GM23338 (cell line): Measurements from ENCODE around the gene ASB1. TPM values are rescaled to one million over a fixed set of nuclear protein-coding genes. Genes with fewer than 3 reads are reported as not detected.

Experiments used
- ATAC-seq: fragments of 200-7000 bp; cut with Tn5 transposase; 3 replicates; pipeline ENCODE4 v1.9.1; 2020
- DNase-seq: peaks from one replicate; pipeline ENCODE4 v3.0.0-alpha.2; 2015; ENCODE audit warnings: low spot score
- H2AFZ ChIP-seq: fragments of 200-600 bp; sonication (generic); 2 replicates; pipeline ENCODE4 v1.8.0; 2016; ENCODE audit warnings: antibody characterized with exemption, mild to moderate bottlenecking, moderate library complexity
- H3F3A ChIP-seq: fragments of 200-600 bp; sonication (generic); replicated peaks from 2 replicates; pipeline ENCODE4 v1.8.0; 2017; ENCODE audit warnings: antibody characterized with exemption, mixed run types, low read depth
- H3K27ac ChIP-seq: fragments of 200-600 bp; sonication (generic); 2 replicates; pipeline ENCODE4 v1.6.1; 2016; ENCODE audit warnings: low read depth
- H3K27me3 ChIP-seq: fragments of 200-600 bp; sonication (generic); 2 replicates; pipeline ENCODE4 v1.8.0; 2016; ENCODE audit warnings: mild to moderate bottlenecking, mixed run types, moderate library complexity; ENCODE audit not compliant: insufficient read depth
- H3K36me3 ChIP-seq: fragments of 200-600 bp; sonication (generic); 2 replicates; pipeline ENCODE4 v1.8.0; 2016; ENCODE audit warnings: mild to moderate bottlenecking; ENCODE audit not compliant: insufficient read depth
- H3K4me1 ChIP-seq: fragments of 200-600 bp; sonication (generic); 2 replicates; pipeline ENCODE4 v1.8.0; 2016; ENCODE audit warnings: mild to moderate bottlenecking, moderate library complexity; ENCODE audit not compliant: insufficient read depth
- H3K4me2 ChIP-seq: fragments of 200-600 bp; sonication (generic); 2 replicates; pipeline ENCODE4 v1.7.1; 2017; ENCODE audit warnings: mixed run types
- H3K4me3 ChIP-seq: fragments of 200-600 bp; sonication (generic); 2 replicates; pipeline ENCODE4 v1.6.1; 2016; ENCODE audit warnings: mixed run types
- H3K79me2 ChIP-seq: fragments of 200-600 bp; sonication (generic); replicated peaks from 2 replicates; pipeline ENCODE4 v1.8.0; 2017; ENCODE audit warnings: mild to moderate bottlenecking; ENCODE audit not compliant: insufficient read depth
- H3K9me2 ChIP-seq: fragments of 200-600 bp; sonication (generic); 2 replicates; pipeline ENCODE4 v1.8.0; 2017; ENCODE audit not compliant: insufficient read depth
- H4K20me1 ChIP-seq: fragments of 200-600 bp; sonication (generic); replicated peaks from 2 replicates; pipeline ENCODE4 v1.8.0; 2017; ENCODE audit warnings: mild to moderate bottlenecking; ENCODE audit not compliant: insufficient read depth
- H3K27ac Mint-ChIP-seq: 2 replicates; pipeline ENCODE4 v1.8.0; 2020; ENCODE audit warnings: inconsistent platforms, mild to moderate bottlenecking, moderate library complexity, mixed read lengths
- H3K27me3 Mint-ChIP-seq: 3 replicates; pipeline ENCODE4 v1.8.0; 2022; ENCODE audit warnings: low read depth, mild to moderate bottlenecking, moderate library complexity, mixed read lengths, inconsistent platforms; ENCODE audit not compliant: insufficient read depth, poor library complexity
- H3K36me3 Mint-ChIP-seq: 3 replicates; pipeline ENCODE4 v1.8.0; 2021; ENCODE audit warnings: low read depth, mild to moderate bottlenecking, inconsistent platforms, moderate library complexity, mixed read lengths
- H3K4me1 Mint-ChIP-seq: 3 replicates; pipeline ENCODE4 v1.8.0; 2020; ENCODE audit warnings: mild to moderate bottlenecking, inconsistent platforms, mixed read lengths
- H3K4me3 Mint-ChIP-seq: 3 replicates; pipeline ENCODE4 v1.8.0; 2021; ENCODE audit warnings: moderate library complexity, mild to moderate bottlenecking, inconsistent platforms, mixed read lengths
- H3K9me3 Mint-ChIP-seq: 3 replicates; pipeline ENCODE4 v1.8.0; 2020; ENCODE audit warnings: moderate library complexity, mild to moderate bottlenecking, inconsistent platforms, mixed read lengths
- CREB1 ChIP-seq: fragments of 250-450 bp; sonication (Bioruptor Pico); IDR thresholded peaks from 2 replicates; pipeline ENCODE4 v1.5.0; 2020; ENCODE audit warnings: low read depth, mild to moderate bottlenecking, moderate library complexity
- EZH2 ChIP-seq: fragments of 200-600 bp; sonication (generic); IDR thresholded peaks from one replicate; pipeline ENCODE4 v1.8.0; 2017; ENCODE audit warnings: antibody characterized with exemption, mild to moderate bottlenecking, low read depth; ENCODE audit not compliant: unreplicated experiment
- EZH2phosphoT487 ChIP-seq: fragments of 200-600 bp; sonication (generic); IDR thresholded peaks from one replicate; pipeline ENCODE4 v1.8.1; 2018; ENCODE audit warnings: antibody characterized with exemption; ENCODE audit not compliant: unreplicated experiment
- NANOG ChIP-seq: IDR thresholded peaks from 2 replicates; pipeline ENCODE4 v1.6.1; 2016; ENCODE audit warnings: antibody characterized with exemption, borderline replicate concordance
- ZNF114 ChIP-seq: fragments of 250-450 bp; sonication (Bioruptor Pico); IDR thresholded peaks from 2 replicates; pipeline ENCODE4 v1.5.0; 2020; ENCODE audit warnings: mild to moderate bottlenecking, moderate library complexity
- ZNF331 ChIP-seq: fragments of 250-450 bp; sonication (Bioruptor Pico); IDR thresholded peaks from 2 replicates; pipeline ENCODE4 v1.5.0; 2020; ENCODE audit warnings: low read depth, mild to moderate bottlenecking, moderate library complexity
- polyA plus RNA-seq: library from polyadenylated mRNA; unstranded; fragments of >200 nt; fragmentation: Nextera tagmentation; extraction: Ambion mirVana; gene quantifications from 2 replicates; pipeline ENCODE4 v1.2.1, GENCODE V29; 2016
- total RNA-seq: library from RNA; depleted of rRNA; stranded (reverse); fragments of >200 nt; shearing (Covaris generic); gene quantifications from 2 replicates; pipeline ENCODE4 v1.2.3, GENCODE V29; 2014
- TF ChIP-seq, protein P1 (sequence below): IDR thresholded peaks from 2 replicates; pipeline ENCODE4 v1.6.1; 2016; ENCODE audit warnings: antibody characterized with exemption
- TF ChIP-seq, protein P2 (sequence below): IDR thresholded peaks from one replicate; pipeline ENCODE4 v1.6.1; 2018; ENCODE audit warnings: antibody characterized with exemption; ENCODE audit not compliant: unreplicated experiment

ASB1 gene
- total and polyA plus RNA-seq, 2 experiments from 2014 or later = 21.5 to 23.9 TPM

DNA sequence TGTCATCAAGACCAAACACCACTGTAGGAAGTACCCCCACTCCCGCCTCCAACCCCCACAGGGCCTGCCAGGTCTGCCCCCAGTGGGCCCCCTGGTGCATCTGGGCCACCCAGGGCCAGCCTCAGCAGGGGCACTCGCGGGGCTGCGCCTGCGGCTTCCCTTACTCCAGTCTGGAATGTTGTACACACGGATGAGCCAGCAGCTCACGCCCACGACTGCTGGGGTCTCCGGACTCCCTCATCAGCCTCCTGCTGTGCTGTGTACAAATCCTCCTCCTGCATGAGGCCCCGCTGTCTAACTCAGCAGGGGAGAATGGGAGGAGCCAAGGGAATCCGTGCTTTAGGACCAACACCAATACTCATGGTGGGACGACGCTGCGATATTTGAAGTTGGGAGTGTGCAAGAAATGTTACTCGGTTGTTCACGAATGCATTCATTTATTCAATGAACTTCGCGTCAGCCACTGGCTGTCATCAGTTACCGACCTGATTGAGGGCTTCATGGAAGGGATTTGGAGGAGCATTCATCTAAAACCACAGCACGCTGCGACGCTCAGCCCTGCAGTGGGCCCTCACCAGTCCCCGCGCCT, 654 bp upstream of the ASB1 start (continued):
- no peak for TF ChIP-seq EZH2phosphoT487
- TF ChIP-seq EZH2 = no peak
- no peak for TF ChIP-seq CREB1
- TF ChIP-seq, protein P1, sequence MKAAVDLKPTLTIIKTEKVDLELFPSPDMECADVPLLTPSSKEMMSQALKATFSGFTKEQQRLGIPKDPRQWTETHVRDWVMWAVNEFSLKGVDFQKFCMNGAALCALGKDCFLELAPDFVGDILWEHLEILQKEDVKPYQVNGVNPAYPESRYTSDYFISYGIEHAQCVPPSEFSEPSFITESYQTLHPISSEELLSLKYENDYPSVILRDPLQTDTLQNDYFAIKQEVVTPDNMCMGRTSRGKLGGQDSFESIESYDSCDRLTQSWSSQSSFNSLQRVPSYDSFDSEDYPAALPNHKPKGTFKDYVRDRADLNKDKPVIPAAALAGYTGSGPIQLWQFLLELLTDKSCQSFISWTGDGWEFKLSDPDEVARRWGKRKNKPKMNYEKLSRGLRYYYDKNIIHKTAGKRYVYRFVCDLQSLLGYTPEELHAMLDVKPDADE = no peak
- TF ChIP-seq, protein P2, sequence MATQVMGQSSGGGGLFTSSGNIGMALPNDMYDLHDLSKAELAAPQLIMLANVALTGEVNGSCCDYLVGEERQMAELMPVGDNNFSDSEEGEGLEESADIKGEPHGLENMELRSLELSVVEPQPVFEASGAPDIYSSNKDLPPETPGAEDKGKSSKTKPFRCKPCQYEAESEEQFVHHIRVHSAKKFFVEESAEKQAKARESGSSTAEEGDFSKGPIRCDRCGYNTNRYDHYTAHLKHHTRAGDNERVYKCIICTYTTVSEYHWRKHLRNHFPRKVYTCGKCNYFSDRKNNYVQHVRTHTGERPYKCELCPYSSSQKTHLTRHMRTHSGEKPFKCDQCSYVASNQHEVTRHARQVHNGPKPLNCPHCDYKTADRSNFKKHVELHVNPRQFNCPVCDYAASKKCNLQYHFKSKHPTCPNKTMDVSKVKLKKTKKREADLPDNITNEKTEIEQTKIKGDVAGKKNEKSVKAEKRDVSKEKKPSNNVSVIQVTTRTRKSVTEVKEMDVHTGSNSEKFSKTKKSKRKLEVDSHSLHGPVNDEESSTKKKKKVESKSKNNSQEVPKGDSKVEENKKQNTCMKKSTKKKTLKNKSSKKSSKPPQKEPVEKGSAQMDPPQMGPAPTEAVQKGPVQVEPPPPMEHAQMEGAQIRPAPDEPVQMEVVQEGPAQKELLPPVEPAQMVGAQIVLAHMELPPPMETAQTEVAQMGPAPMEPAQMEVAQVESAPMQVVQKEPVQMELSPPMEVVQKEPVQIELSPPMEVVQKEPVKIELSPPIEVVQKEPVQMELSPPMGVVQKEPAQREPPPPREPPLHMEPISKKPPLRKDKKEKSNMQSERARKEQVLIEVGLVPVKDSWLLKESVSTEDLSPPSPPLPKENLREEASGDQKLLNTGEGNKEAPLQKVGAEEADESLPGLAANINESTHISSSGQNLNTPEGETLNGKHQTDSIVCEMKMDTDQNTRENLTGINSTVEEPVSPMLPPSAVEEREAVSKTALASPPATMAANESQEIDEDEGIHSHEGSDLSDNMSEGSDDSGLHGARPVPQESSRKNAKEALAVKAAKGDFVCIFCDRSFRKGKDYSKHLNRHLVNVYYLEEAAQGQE = no peak
- TF ChIP-seq ZNF331 = no peak
- TF ChIP-seq ZNF114 (CRISPR knock-in tag) = no peak

DNA sequence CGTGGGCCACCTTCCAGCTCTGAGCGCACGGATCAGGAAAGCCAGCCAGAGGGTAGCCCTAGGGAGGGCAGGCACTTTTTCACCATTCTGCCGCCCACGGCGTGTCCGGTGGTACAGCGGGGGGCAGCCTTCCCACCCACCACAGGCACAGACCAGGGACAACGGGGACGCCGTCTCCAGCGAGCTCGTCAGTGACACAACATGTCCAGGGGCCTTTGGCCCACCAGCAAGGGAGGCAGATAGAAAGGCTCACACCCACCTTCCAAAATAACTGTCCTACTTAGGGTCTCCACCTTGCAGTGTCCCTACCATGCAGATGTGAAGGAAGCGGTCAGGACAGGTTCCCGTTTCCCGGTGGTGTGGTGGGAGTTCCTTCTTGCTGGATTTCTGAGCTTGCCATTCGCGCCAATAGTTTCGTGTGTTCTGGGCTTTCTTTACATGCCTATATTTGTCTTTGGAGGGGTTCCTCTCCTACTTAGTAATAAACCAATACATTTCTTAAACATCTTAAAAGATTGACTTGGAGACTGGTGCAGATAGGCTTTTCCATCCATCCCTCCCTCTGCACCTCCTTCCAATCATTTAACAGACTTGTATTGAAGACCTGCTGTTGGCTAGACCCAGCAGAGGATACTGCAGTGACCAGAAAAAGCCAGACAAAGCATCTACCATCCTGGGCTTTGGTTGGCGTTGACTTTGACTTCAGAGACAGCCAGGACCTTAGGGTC, 872 bp downstream of the ASB1 start:
- Mint-ChIP-seq H3K4me3 (peak overlapping the region; percentile 94), H3K9me3 (peaks cover 14% of the 10 kb centered on the region), H3K4me1 (peaks cover 10% of the 10 kb centered on the region), H3K27ac (peak overlapping the region; percentile 75), H3K27me3 (no peaks in the 10 kb centered on the region), H3K36me3 (peaks cover 24% of the 10 kb centered on the region)
- Histone ChIP-seq H3K4me2 (peak overlapping the region; percentile 95), H3K36me3 (0 out of 2 replicates have a peak, but pooled peaks cover 7% of the 10 kb centered on the region), H3F3A (no peaks in the 10 kb centered on the region), H3K4me3 (peak overlapping the region; percentile 93), H3K4me1 (peaks cover 11% of the 10 kb centered on the region), H4K20me1 (peaks cover 10% of the 10 kb centered on the region; the same call in 1 of the 2 replicates), H3K27me3 (no peaks in the 10 kb centered on the region), H3K9me2 (no peaks in the 10 kb centered on the region), H2AFZ (peak overlapping the region; percentile 76; the same call in 1 of the 2 replicates), H3K79me2 (peaks cover 55% of the 10 kb centered on the region), H3K27ac (0 out of 2 replicates have a peak overlapping the region, but pooled peaks have one; percentile 50)
- ATAC-seq (peak; percentile 3), DNase-seq (no peak)
- TF ChIP-seq ZNF331 (no peak), ZNF114 (CRISPR knock-in tag) (no peak), NANOG (no peak)
- TF ChIP-seq, protein P2 = no peak
